ENCODE measurements around the gene POLD2. TPM values are rescaled to one million over a fixed set of nuclear protein-coding genes. Genes with fewer than 3 reads are reported as not detected.
A peak's percentile ranks its signal among the peaks of the same experiment; 100 is the strongest.

POLD2 gene
- polyA plus RNA-seq, 1 donor from 2014 or later, result 88.5 TPM

DNA sequence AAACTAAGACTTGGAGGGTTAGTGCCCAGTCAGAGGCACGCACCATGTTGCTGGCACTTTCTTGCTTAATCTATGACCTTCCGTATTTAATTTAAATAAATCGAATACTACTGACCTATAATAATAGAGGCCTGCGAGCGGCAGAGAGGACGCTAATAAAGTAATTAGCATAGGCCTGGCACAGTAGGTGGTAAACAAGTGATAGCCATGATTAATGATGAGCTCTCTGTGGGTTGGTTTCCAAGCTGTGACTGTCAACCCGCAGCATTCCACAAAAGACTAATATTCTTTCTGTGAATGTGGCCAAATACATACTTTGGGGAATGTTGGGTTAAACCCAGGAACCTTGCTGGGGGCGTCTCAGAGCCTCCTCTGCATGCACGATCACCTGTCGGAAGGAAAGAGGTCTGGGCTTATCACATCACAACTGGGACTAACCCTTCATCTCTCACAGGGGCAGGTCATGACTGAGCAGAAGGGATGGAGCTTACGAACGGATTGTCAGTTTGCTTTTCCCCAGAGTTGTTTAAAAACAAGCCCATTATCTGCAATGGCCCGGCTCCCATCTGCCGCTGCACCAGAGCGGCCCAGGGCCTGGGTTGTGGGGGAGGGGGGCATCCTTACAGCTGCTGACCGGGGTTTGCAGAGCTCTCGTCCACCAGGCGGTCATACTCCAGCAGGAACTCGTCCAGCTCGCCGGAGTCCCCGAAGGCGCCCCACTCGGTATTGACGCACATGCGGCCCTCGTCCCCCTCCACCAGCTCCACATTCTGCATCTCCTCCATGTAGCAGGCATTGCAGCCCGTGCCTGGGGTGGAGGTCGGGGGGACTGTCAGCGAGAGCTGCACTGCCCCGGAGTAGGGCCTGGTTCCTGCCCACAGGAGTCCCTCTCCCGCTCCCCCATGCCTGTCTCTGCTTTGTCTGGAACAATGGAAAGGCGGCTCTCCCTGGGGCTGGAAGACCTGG is 24.0 kb upstream of the POLD2 start:
- Mint-ChIP-seq H3K9me3 (no peaks in the 10 kb centered on the region), H3K27ac (no peak overlapping the region), H3K36me3 (no peaks in the 10 kb centered on the region), H3K4me1 (peaks cover 0 to 1% (median 0%) of the 10 kb centered on the region in 3 donors), H3K4me3 (peak overlapping the region in 2 of 4 donors; percentile 32 to 34), H3K27me3 (peaks cover 4% of the 10 kb centered on the region)

DNA sequence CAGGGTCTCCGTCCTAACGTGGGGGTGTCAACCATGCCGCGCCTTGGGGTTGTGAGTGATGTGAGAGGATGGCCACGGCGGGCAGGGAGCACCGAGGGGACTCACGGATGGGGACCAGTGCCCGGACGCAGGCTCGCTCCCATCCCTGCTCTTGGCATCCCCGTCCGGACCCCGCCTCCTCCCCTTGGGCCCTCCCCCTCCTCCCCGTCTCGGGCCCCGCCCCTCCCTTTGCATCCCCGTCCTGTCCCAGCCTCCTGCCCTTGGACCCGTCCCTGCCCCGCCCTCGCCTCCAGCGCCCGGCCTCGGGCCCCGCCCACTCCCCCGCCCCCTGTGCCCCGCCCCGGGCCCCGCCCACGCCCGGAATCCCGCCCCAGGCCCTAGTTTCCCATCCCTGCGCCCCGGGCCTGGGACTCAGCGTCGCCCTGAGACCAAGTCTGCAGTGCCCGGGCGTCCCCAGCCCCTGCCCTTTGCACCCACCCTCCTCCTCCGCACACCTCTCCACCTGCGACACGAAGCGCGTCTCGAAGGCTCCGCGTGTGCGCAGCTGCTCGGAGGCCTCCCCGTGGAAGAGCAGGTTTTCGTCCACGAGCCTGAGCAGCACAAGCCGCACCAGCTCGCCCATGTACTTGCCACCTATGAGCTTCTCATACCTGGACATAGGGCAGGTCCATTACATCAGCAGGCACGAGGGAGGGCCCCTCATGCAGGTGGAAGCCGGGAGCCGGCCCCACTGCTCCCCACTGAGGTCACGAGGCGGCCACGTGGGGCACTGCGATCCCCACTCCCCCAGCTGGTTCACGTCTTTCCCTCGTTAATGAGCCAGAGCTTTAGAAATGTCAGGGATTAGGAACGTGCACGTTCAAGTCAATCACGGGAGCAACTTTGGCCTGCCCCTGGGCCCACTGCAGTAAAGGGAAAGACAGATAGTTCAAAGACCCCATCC is 22.9 kb upstream of the POLD2 start:
- Mint-ChIP-seq H3K4me3 (peak overlapping the region; percentile 40 to 91 (median 82)), H3K4me1 (peaks cover 0 to 1% (median 0%) of the 10 kb centered on the region in 3 donors), H3K9me3 (no peaks in the 10 kb centered on the region), H3K27me3 (peaks cover 4% of the 10 kb centered on the region), H3K36me3 (no peaks in the 10 kb centered on the region), H3K27ac (no peak overlapping the region)

DNA sequence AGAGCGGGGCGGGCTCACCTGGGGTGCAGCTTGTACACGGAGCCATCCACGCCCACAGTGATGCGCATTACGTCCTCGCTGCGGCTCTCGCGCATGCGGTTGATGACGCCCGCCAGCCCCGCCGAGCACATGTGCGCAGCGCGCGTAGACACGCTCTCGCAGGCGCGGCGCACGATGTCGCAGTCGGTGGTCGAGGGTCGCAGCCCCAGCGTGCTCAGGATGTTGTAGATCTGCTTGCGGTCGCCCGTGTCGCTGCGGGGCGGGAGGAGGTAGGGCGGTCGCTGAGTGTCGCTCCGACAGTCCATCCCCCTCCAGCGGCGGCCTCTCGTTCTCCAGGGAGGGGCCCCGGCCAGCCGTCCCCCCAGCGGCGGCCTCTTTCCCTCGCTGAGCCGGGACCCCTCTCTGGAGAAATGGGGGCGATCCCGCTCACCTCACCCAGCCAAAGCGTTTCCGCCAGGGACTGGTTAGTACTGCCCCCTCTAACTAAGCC is 22.2 kb upstream of the POLD2 start:
- peak overlapping the region; percentile 40 to 91 (median 82) for H3K4me3 Mint-ChIP-seq
- H3K9me3 Mint-ChIP-seq, result no peaks in the 10 kb centered on the region
- peaks cover 4% of the 10 kb centered on the region for H3K27me3 Mint-ChIP-seq
- no peak overlapping the region for H3K27ac Mint-ChIP-seq
- H3K36me3 Mint-ChIP-seq, result no peaks in the 10 kb centered on the region
- H3K4me1 Mint-ChIP-seq, result peaks cover 0 to 1% (median 0%) of the 10 kb centered on the region in 3 donors

DNA sequence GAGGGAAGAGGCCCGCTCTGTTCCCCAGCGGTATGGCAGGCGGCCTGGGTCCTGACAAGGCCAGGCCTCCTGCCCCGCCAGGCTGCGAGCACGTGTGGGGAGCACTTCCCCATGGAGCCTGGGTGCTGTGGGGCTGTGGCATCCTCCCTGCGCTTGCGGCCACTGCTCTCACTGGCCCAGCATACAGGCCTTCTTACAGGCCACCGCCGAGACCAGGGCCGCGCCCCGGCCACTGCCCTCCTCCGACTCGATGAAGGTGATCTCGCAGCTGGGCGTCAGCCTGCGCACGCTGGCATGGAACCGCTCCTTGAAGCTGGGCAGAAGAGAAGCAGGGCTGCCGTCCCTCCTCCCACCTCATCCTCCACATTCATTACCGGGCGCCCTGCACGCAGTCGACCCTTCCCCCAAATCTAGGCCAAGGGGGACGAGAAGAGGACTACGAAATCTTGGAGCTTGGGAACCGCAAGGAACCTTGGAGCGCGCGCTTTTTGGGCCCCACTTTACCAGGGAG is 21.7 kb upstream of the POLD2 start:
- peaks cover 4% of the 10 kb centered on the region for H3K27me3 Mint-ChIP-seq
- H3K36me3 Mint-ChIP-seq, result no peaks in the 10 kb centered on the region
- peaks cover 0 to 1% (median 0%) of the 10 kb centered on the region in 3 donors for H3K4me1 Mint-ChIP-seq
- no peaks in the 10 kb centered on the region for H3K9me3 Mint-ChIP-seq
- peak overlapping the region in 3 of 4 donors; percentile 40 to 86 (median 78) for H3K4me3 Mint-ChIP-seq
- no peak overlapping the region for H3K27ac Mint-ChIP-seq

DNA sequence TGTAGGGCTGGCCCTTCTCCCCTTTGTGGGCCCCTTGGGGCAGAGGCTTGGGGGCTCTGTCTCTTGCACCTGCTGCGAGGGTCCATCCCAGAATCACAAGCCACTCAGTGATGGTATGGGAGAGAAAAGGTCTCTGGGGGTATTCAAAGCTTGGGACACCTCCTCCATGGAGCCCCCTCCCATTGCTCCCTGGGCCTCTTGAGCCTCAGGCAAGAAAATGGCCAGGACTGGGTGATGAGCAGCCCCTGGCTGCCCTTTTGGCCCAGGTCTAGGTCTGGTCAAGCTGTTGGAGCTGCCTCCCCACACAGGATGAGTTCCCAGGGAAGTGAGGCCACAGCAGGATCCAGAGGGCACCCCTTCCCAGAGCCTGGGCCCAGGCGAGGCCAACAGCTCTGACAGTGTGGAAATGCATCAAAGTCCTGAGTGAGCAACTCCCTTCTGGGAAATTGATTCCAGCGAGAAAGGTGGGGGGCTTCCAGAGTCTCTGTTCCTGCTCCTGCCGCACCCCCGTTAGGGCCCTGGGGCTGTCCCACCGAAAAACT is 21.1 kb upstream of the POLD2 start:
- no peaks in the 10 kb centered on the region for H3K36me3 Mint-ChIP-seq
- H3K27me3 Mint-ChIP-seq, result peaks cover 4% of the 10 kb centered on the region
- peaks cover 0 to 1% (median 0%) of the 10 kb centered on the region in 3 donors for H3K4me1 Mint-ChIP-seq
- no peaks in the 10 kb centered on the region for H3K9me3 Mint-ChIP-seq
- H3K4me3 Mint-ChIP-seq, result peak overlapping the region in 2 of 4 donors; percentile 7 to 17
- no peak overlapping the region for H3K27ac Mint-ChIP-seq

DNA sequence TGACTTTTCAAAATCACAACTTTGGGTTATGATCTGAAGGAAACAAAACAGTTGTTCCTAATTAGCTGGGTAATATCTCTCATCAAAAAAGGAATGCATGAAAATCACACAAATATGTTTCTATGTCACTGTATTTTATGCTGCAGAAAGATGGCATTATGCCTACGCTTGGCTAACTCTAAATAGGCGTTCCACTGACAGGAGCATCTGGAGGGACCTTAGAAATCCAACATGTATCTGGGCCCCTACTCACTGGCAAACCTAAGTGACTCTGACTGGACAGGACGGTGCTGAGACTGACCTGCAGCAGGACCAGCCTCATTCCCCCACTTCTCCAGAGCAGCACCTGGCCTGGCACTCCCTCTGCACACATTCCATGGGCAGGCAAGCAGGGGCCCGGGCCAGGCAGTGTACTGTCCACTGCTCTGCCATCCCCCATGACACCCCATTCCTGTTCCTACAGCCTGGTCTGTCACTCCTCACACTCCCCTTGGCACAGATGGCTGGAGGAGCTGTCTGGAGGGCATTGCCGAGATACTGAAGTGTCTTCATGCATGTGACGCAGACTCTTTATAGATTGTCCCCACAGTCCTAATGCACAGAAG is 20.4 kb upstream of the POLD2 start:
- no peaks in the 10 kb centered on the region for H3K9me3 Mint-ChIP-seq
- H3K36me3 Mint-ChIP-seq, result no peaks in the 10 kb centered on the region
- peaks cover 4% of the 10 kb centered on the region for H3K27me3 Mint-ChIP-seq
- H3K27ac Mint-ChIP-seq, result no peak overlapping the region
- peaks cover 0 to 1% (median 0%) of the 10 kb centered on the region in 3 donors for H3K4me1 Mint-ChIP-seq
- H3K4me3 Mint-ChIP-seq, result peak overlapping the region in 1 of 4 donors; percentile 28

DNA sequence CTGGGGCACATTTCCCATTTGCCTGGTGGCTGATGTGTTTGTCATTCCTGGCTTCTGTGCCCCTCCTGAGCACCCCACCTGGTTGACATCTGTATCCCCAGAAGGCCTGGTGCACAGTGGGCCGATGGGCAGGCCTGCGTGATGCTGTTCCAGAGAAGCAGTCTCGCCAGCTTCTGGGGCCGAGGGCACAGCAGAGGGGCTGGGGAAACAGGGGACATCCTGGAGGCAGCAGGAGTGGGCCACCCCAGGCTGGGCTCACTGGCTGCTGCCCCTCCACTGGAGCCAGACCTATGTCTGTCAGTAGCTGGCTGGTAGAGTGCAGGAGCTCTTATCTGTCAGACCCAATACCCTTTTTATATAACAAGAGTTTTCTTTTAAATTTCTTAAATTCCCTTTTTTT is 18.7 kb upstream of the POLD2 start:
- Mint-ChIP-seq H3K27ac (no peak overlapping the region), H3K27me3 (peaks cover 4% of the 10 kb centered on the region), H3K4me3 (no peak overlapping the region), H3K36me3 (no peaks in the 10 kb centered on the region), H3K4me1 (peaks cover 0 to 1% (median 0%) of the 10 kb centered on the region in 3 donors), H3K9me3 (no peaks in the 10 kb centered on the region)

DNA sequence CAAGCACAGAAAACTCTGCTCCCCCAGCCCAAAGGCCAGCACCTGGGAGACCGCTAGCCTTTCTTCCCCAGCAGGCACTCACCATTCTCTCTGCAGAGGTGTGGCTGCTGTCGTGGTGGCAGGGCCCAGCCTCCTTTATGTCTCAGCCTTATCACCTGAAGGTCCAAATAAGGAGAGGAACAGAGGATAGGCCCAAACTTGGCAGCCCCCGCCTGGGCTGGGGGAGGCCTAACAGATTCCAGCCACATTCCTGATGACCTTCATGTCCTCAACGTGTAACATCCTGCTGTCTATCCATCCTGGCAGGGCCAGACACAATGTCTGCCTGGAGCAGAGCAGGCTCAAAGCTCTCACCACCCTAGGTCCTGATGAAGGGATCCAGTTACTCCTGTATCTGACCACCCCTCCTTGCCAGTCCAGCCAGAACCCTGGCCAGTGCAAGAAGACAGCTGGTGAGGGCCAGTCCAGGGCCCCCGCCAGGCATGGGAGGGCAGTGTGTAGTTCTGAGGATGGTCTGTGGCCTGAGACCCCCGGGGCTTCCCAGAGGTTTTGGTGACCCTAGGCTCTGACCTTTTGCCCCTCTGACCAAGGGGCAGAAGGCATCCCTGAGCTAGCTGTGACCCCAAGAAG is 18.0 kb upstream of the POLD2 start, which contains the start of gene MYL7:
Gene MYL7 (minus strand): TSS at position 112 of the 630 bp plus-strand sequence. CDS start 27 bp downstream, at position 85.
- no peak within 1 kb of the TSS for H3K27ac Mint-ChIP-seq
- no peaks in the 10 kb centered on the region for H3K9me3 Mint-ChIP-seq
- H3K4me1 Mint-ChIP-seq, result peaks cover 0 to 1% (median 0%) of the 10 kb centered on the region in 3 donors
- no peaks in the 10 kb centered on the region for H3K36me3 Mint-ChIP-seq
- H3K4me3 Mint-ChIP-seq, result no peak within 1 kb of the TSS
- peaks cover 4% of the 10 kb centered on the region for H3K27me3 Mint-ChIP-seq

DNA sequence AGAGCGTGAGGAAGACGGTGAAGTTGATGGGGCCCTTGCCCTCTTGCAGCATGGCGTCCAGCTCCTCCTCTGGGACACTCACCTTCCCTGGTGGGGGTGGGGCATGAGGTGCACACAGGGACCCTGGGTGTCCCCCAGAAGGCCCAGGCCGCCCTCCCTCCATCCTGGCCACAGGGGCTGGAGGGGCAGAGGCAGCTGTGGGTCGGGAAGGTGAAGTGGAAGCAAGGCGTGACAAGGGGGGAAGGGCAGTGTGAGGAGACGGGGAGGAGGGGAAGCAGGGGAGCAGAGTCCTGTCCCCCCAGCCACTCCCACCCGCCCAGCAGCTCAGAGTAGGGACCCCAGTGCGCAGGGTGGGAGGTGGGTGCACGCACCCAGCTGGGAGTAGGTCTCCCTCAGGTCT is 17.0 kb upstream of the POLD2 start:
- Mint-ChIP-seq H3K9me3 (no peaks in the 10 kb centered on the region), H3K27me3 (peaks cover 4% of the 10 kb centered on the region), H3K4me1 (peaks cover 0 to 1% (median 0%) of the 10 kb centered on the region in 3 donors), H3K27ac (no peak overlapping the region), H3K36me3 (no peaks in the 10 kb centered on the region), H3K4me3 (no peak overlapping the region)

DNA sequence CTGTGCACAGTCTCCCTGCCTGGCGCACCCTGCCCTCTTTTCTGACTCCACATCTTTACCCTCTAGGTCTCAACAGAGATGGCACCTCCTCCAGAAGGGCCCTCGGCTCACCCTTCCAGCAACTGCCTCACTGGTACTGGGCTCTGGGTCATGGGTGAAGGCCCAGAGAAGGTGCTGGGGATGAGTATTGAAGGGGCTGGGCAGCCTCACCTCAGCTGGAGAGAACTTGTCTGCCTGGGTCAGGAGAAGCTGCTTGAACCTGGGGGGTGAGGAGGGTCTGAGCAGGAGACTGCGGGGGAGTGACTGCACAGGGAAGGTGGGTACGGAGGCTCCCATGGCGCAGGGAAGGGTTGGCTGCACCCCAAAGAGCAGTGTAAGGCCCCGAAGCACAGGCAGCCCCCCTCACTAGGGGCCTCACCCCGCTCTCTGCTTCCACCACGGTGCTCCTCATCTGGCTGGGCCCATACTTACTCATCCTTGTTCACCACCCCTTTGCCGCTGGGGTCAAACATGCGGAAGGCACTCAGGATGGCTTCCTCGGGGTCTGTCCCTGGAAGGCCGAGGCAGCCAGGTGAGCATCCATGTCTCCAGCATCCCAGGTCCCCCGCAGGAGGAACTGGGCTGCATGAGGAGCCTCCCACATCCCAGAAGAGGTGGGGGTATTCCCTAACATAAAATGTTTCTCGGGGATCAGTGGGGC is 16.1 kb upstream of the POLD2 start:
- H3K27ac Mint-ChIP-seq, result no peak overlapping the region
- no peak overlapping the region for H3K4me3 Mint-ChIP-seq
- no peaks in the 10 kb centered on the region for H3K4me1 Mint-ChIP-seq
- H3K36me3 Mint-ChIP-seq, result no peaks in the 10 kb centered on the region
- no peaks in the 10 kb centered on the region for H3K27me3 Mint-ChIP-seq
- no peaks in the 10 kb centered on the region for H3K9me3 Mint-ChIP-seq

DNA sequence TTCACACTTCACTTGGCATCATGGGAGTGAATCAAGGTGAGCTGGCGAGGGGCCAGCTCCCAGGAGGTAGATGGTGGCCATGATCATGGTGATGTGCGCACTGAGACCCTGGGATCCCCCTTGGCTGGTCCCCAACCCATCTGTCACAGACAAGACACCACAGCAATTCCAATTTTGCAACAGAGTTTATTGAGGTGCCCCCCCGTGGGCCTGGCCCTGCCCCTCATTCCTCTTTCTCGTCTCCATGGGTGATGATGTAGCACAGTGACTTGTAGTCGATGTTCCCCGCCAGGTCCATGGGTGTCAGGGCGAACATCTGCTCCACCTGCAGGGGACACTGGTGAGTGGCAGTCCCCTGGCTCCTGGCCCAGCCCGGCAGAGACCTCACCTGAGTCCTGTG is 15.3 kb upstream of the POLD2 start:
- no peak overlapping the region for H3K27ac Mint-ChIP-seq
- no peak overlapping the region for H3K4me3 Mint-ChIP-seq
- H3K9me3 Mint-ChIP-seq, result no peaks in the 10 kb centered on the region

DNA sequence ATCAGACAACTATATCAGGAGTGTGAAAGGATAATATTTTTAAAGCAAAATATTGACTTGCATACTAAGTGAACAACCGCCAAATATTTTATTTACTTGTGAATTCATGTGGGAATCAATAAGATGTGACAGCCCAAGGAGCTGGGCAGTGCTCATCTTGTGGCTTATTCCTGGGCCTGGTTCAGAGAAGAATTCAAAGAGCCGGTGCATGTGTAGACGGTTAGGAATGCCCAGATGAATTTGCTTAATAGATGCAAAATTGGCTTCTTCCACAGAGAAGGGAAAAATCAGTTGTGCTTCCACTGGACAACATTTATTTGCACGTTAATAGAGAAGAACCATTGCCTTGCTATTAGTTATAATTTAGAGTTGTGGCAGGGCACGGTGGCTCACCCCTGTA is 13.4 kb upstream of the POLD2 start:
- H3K4me1 Mint-ChIP-seq, result no peaks in the 10 kb centered on the region
- no peaks in the 10 kb centered on the region for H3K27me3 Mint-ChIP-seq
- H3K27ac Mint-ChIP-seq, result no peak overlapping the region
- H3K36me3 Mint-ChIP-seq, result no peaks in the 10 kb centered on the region
- H3K9me3 Mint-ChIP-seq, result no peaks in the 10 kb centered on the region
- no peak overlapping the region for H3K4me3 Mint-ChIP-seq

More for the DNA sequence above, 15.3 kb upstream of the POLD2 start:
- H3K4me1 Mint-ChIP-seq, result no peaks in the 10 kb centered on the region
- H3K36me3 Mint-ChIP-seq, result no peaks in the 10 kb centered on the region
- no peaks in the 10 kb centered on the region for H3K27me3 Mint-ChIP-seq

DNA sequence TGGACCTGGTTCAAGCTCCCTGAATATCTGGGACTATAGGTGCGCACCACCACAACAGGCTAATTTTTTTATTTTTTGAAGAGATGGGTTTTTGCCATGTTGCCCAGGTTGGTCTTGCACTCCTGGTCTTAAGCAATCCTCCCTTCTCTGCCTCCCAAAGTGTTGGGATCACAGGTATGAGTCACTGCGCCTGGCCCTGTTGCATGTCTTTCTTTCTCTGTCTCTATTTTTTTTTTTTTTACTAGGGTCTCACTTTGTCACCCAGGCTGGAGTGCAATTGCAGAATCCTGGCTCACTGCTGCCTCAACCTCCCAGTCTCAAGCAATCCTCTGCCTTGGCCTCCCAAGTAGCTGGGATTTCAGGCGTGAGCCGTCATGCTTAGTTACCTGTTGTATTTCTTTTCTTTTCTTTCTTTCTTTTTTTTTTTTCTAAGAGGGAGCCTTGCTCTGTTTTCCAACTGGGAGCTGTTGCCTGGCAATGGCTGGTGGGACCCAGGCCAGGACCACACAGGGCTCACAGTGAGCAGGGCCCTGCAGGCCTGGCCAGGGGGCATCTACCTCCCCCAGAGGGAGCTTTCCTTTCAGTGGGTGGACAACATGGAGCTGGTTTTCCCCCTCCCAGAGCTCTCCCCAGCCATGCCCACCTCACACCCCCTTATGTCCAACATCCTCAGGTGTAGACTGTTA is 11.7 kb upstream of the POLD2 start:
- no peak overlapping the region for H3K4me3 Mint-ChIP-seq
- no peaks in the 10 kb centered on the region for H3K27me3 Mint-ChIP-seq
- no peaks in the 10 kb centered on the region for H3K9me3 Mint-ChIP-seq
- H3K36me3 Mint-ChIP-seq, result no peaks in the 10 kb centered on the region
- no peaks in the 10 kb centered on the region for H3K4me1 Mint-ChIP-seq
- no peak overlapping the region for H3K27ac Mint-ChIP-seq
